Mesodermal cell (in vitro differentiated cells): ENCODE data around the gene MINAR1.

Source experiments
- H3K27ac ChIP-seq: 2 replicates; pipeline ENCODE4 v1.7.0; 2013; ENCODE audit warnings: mild to moderate bottlenecking, low read depth, low read length, moderate library complexity; ENCODE audit not compliant: severe bottlenecking
- H3K36me3 ChIP-seq: 2 replicates; pipeline ENCODE4 v1.7.1; 2013; ENCODE audit warnings: mild to moderate bottlenecking, low read length, moderate library complexity; ENCODE audit not compliant: control insufficient read depth, insufficient read depth
- H3K4me1 ChIP-seq: one replicate; pipeline ENCODE4 v1.7.1; 2013; ENCODE audit warnings: mild to moderate bottlenecking, low read length; ENCODE audit not compliant: insufficient read depth, control insufficient read depth, poor library complexity, severe bottlenecking
- H3K4me3 ChIP-seq: 2 replicates; pipeline ENCODE4 v1.7.0; 2013; ENCODE audit warnings: low read length, control low read depth, mild to moderate bottlenecking; ENCODE audit not compliant: insufficient read depth, poor library complexity, severe bottlenecking; ENCODE audit errors: extremely low read depth
- H3K9me3 ChIP-seq: 2 replicates; pipeline ENCODE4 v1.7.1; 2013; ENCODE audit warnings: mild to moderate bottlenecking, low read length, moderate library complexity; ENCODE audit not compliant: control insufficient read depth
- WGBS, 2 experiments: methylation state at CpG; one replicate each; pipeline ENCODE4 v1.1.5; 2013; ENCODE audit warnings: missing lambda C conversion rate in 2 of 2; ENCODE audit not compliant: insufficient coverage in 2 of 2; 5-methylcytosine and 5-hydroxymethylcytosine counted together

The MINAR1 gene

DNA sequence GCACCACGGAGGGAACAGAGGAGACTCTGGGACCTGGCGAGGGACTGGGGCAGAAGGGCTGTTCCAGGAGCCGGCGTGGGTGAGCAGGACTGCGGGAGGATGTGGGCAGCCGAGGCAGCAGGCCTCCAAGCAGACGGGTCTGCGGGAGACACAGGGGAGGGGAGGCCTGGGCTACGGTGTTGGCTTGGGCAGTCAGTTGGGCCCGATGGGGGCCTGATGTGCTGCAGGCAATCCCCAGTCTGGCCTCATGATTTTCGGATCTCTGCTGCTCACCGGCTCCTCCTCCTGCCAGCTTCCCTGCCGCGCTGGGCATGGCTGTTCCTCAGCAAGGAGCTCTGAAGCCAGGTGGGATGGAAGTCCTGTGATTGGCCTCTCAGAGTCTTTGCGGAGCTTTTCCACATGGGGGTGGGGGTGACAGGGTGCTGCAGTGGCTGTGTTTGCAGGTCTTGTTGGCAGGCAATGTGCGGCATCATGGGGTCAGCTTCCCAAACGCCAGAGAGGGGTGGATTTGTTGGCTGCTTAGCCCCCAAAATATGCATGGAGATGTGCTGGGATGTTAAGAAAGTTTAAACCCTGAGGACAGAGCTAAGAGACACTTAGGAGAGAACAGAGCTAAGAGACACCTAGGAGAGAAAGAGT lies 19.3 kb downstream of the MINAR1 start:
- Histone ChIP-seq H3K36me3 (no peaks in the 10 kb centered on the region), H3K9me3 (no peaks in the 10 kb centered on the region), H3K27ac (no peak overlapping the region), H3K4me1 (no peaks in the 10 kb centered on the region), H3K4me3 (no peak overlapping the region)
- WGBS, 2 experiments = 54 to 58% methylated on average over 12 to 17 of the region's 17 CpGs

DNA sequence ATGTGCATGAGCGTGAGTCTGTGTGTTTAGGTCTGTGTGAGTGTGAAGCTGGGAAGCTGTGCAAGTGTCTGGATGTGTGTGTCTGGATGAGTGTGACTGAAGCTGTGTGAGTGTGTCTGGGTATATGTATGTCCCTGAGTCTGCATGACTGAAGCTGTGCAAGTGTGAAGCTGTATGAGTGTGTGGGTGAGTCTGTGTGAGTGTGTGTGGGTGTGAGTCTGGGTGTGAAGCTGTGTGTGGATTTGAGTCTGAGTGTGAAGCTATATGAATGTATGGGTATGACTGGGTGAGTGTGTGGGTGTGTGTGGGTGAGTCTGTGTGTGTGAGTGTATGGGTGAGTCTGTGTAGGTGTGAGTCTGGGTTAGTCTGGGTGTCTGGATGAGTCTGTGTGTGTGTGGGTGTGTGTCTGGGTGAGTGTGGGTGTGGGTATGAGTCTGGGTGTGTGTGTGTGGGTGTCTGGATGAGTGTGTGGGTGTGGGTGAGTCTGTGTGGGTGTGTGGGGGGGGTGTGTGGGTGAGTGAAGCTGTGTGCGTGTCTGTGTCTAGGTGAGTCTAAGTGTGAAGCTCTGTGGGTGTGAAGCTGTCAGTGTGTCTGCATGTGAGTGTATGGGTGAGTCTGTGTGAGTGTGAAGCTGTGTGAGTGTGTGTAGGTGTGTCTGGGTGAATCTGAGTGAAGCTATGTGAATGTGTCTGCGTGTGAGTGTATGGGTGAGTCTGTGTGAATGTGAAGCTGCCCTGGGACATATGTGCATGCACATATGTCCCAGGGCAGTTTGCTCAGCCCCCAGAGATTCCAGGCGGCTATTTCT lies 20.3 kb downstream of the MINAR1 start:
- Histone ChIP-seq H3K27ac (no peak overlapping the region), H3K4me3 (no peak overlapping the region), H3K9me3 (no peaks in the 10 kb centered on the region), H3K4me1 (no peaks in the 10 kb centered on the region), H3K36me3 (no peaks in the 10 kb centered on the region)
- 85 to 86% methylated on average over 3 to 4 of the region's 4 CpGs for WGBS, 2 experiments

DNA sequence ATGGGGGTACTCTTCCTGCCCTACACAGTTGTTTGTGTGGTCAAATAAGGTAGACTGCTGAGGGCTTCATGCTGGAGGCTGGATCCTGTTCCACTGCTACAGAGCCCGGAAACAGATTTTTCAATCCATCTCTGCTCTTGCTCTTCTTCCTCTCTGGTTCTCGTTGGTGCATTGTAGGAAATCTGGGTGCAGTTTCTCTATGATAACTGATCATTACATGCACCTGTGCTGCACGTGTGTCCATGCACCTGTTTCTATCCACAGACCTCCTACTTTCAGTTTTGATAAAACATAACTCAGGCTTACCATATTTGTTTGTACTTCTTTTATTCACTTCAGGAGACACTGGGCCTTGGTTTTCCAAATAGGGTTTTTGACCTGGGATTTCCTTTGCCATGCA lies 21.3 kb downstream of the MINAR1 start:
- Histone ChIP-seq H3K36me3 (no peaks in the 10 kb centered on the region), H3K27ac (no peak overlapping the region), H3K9me3 (no peaks in the 10 kb centered on the region), H3K4me1 (no peaks in the 10 kb centered on the region), H3K4me3 (no peak overlapping the region)
- 80 to 90% methylated on average over 1 to 2 of the region's 3 CpGs for WGBS, 2 experiments

DNA sequence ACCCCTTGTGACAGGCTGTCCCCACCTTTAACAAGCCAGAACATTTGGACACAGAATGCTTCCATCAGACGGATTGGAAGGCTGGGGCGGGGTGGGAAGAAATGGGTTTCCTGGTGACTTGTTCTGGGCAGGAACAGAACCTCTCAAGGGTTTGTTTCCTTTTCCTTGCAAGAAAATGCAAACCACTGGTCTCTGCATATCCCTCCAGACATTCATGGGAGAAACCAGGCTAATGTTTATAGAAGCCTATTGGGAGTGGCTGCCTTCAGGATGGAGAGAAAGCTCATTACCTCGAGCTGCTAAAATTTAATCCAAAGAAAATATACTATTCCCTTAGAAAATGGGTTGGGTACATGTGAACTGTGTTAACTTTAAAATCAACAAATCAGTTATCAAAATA lies 21.9 kb downstream of the MINAR1 start:
- no CpG with 5 or more reads among the region's 3 CpGs for WGBS, 2 experiments
- no peak overlapping the region for H3K27ac ChIP-seq
- no peak overlapping the region for H3K4me3 ChIP-seq
- no peaks in the 10 kb centered on the region for H3K4me1 ChIP-seq
- no peaks in the 10 kb centered on the region for H3K36me3 ChIP-seq
- H3K9me3 ChIP-seq = no peaks in the 10 kb centered on the region

DNA sequence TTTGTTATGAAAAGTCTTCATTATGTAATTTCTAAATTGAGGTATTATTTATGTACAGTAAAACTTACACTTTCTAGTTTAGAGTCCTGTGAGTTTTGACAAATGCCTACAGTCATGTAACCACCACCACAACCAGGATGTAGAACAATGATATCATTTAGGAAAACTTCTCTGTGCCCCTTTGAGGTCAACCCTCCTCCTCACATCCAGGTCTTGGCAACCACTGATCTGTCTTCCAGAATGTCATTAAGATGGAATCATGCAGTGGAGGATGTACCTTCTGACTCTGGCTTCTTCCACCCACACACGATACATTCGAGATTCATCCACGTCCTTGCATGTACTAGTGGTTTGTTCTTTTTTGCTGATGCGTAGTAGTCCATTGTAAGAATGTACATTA lies 23.2 kb downstream of the MINAR1 start:
- no peak overlapping the region for H3K4me3 ChIP-seq
- no peak overlapping the region for H3K27ac ChIP-seq
- WGBS, 2 experiments = no CpG with 5 or more reads among the region's 4 CpGs
- no peaks in the 10 kb centered on the region for H3K36me3 ChIP-seq
- H3K4me1 ChIP-seq = no peaks in the 10 kb centered on the region
- H3K9me3 ChIP-seq = no peaks in the 10 kb centered on the region

DNA sequence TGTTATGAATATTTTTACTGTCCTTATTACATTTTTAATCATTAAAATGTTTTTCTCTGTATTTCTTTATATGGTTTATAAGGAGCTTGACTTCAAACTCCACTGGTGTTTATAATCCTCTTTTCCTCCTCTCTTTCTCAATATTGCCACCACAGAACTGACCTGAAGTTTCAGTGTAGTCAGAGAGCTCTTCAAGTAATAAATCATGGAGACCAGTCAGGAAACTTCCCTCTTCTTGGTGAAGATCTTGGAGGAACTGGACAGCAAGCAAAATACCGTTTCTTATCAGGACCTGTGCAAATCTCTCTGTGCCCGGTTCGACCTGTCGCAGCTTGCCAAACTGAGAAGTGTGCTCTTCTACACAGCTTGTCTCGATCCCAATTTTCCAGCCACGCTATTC lies 23.8 kb downstream of the MINAR1 start:
- H3K4me1 ChIP-seq = no peaks in the 10 kb centered on the region
- no peaks in the 10 kb centered on the region for H3K36me3 ChIP-seq
- no peak overlapping the region for H3K27ac ChIP-seq
- H3K4me3 ChIP-seq = no peak overlapping the region
- H3K9me3 ChIP-seq = no peaks in the 10 kb centered on the region
- WGBS, 2 experiments = 91 to 92% methylated on average over 6 of the region's 6 CpGs

DNA sequence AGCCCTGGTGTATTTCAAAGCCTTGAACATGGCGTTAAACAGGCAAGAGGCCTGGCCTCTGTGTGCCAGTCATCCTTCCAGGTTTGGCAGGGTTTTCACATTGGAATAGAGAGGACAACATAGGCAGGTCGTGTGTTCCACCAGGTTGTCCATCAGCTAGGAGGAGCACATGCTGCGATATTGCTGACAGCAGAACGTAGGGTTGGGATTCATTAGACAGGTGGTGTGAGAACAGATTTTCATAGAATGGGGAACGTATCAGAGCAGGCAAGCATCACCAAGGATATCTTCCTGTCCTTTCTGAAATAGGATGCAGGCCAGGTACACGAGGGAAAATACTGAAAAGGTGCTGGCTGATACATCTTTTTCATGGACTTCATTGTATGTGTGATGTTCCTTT lies 26.4 kb downstream of the MINAR1 start:
- 93 to 94% methylated on average over 6 of the region's 6 CpGs for WGBS, 2 experiments
- H3K4me1 ChIP-seq = no peaks in the 10 kb centered on the region

DNA sequence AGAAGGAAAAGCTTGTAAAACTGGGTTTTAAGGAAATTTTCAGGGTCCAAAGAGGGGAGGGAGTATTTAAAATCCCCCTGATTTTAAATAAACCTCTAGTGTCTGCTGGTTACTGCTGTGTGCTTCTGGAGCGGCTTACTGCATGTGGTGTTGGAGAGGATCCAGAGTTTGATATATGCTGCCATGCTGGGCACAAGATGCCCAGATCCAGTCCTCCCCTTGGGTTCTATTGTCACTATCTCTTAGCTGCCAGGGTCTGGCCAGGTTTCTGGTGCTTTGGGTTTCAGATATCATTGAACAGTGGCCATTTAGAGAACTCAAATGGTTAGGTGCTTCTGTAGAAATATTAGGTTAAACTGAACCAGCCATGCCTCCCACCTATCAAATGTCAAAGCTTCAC lies 27.5 kb downstream of the MINAR1 start:
- Histone ChIP-seq H3K4me1 (no peaks in the 10 kb centered on the region), H3K9me3 (no peaks in the 10 kb centered on the region), H3K36me3 (peaks cover 4% of the 10 kb centered on the region), H3K4me3 (no peak overlapping the region), H3K27ac (no peak overlapping the region)
- no CpG with 5 or more reads among the region's 1 CpG for WGBS, 2 experiments

More for the DNA sequence above, 26.4 kb downstream of the MINAR1 start:
- H3K4me3 ChIP-seq = no peak overlapping the region
- no peaks in the 10 kb centered on the region for H3K36me3 ChIP-seq
- H3K9me3 ChIP-seq = no peaks in the 10 kb centered on the region
- H3K27ac ChIP-seq = no peak overlapping the region

DNA sequence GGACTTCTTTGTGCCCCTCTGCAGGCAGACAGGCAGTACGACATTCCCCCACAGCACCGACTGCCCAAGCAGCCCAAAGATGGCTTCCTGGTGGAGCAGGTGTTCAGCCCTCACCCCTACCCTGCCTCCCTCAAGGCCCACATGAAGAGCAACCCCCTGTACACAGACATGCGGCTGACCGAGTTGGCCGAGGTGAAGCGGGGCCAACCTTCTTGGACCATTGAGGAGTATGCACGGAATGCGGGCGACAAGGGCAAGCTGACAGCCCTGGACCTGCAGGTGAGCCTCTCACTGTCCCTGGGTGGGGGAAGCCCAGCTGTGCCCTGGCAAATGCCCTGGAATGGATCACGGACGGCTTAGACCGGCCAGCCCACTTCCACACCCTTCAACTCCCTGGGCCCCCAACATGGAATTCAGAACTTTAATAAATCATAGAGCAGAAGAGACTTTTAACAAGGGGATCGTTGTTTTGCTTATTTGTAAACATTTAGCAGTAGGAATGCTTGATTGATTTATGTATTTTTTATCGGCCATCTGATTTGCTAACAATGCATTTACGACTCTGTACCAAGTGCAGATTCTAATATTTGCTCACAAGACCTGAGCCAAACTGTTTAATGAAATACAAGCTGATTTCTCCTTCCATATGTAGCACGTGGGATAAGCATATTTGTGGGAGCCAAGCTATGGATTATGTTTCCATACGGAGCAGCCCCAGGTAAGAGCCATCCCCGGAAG lies 31.1 kb downstream of the MINAR1 start:
- WGBS, 2 experiments = 90 to 93% methylated on average over 12 of the region's 18 CpGs
- H3K36me3 ChIP-seq = peaks cover 4% of the 10 kb centered on the region
- no peaks in the 10 kb centered on the region for H3K4me1 ChIP-seq
- H3K9me3 ChIP-seq = no peaks in the 10 kb centered on the region
- H3K4me3 ChIP-seq = no peak overlapping the region
- no peak overlapping the region for H3K27ac ChIP-seq

DNA sequence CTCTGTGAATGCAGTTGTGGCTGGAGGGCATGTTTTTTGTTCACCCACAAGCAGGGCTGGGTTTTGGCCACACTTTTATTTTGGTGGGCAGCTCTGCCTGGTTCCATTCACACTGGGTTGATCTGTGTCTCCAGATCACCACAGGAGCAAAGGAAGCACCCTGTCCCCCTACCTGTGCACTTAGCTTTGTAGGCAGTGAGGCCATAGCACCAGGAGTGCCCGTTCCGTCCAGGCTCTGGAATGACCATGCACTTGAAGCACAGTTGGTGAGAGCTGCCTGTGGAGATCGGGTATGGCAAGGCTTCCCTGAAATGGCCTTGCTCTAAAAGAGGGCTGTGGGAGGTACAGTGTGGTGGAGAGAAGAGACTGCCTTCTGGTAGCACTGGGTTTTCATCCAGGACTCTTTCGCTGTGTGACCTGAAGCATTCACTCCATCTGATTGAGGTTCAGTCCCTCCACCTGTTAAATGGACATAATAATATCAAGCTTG lies 31.7 kb downstream of the MINAR1 start:
- Histone ChIP-seq H3K9me3 (no peaks in the 10 kb centered on the region), H3K4me1 (no peaks in the 10 kb centered on the region), H3K27ac (no peak overlapping the region), H3K4me3 (no peak overlapping the region), H3K36me3 (peaks cover 4% of the 10 kb centered on the region)
- 75 to 93% methylated on average over 1 to 4 of the region's 4 CpGs for WGBS, 2 experiments
